Measurements from ENCODE around the gene SGCA.

- TF ChIP-seq, protein P1, sequence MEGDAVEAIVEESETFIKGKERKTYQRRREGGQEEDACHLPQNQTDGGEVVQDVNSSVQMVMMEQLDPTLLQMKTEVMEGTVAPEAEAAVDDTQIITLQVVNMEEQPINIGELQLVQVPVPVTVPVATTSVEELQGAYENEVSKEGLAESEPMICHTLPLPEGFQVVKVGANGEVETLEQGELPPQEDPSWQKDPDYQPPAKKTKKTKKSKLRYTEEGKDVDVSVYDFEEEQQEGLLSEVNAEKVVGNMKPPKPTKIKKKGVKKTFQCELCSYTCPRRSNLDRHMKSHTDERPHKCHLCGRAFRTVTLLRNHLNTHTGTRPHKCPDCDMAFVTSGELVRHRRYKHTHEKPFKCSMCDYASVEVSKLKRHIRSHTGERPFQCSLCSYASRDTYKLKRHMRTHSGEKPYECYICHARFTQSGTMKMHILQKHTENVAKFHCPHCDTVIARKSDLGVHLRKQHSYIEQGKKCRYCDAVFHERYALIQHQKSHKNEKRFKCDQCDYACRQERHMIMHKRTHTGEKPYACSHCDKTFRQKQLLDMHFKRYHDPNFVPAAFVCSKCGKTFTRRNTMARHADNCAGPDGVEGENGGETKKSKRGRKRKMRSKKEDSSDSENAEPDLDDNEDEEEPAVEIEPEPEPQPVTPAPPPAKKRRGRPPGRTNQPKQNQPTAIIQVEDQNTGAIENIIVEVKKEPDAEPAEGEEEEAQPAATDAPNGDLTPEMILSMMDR (IDR thresholded peaks at IDR 0.05; ENCODE audit: control extremely low read depth in 1 of 3, insufficient read depth in 1 of 3, low read depth in 1 of 3, low read length in 3 of 3), result no peak
- no peak for TF ChIP-seq USF2 (IDR thresholded peaks at IDR 0.05; ENCODE audit: low read length)
- TF ChIP-seq POLR2A (IDR thresholded peaks at IDR 0.05; ENCODE audit: control extremely low read depth in 1 of 2, low read depth in 2 of 2, low read length in 2 of 2), result no peak
- TF ChIP-seq EZH2 (IDR thresholded peaks at IDR 0.05; ENCODE audit: low read depth, low read length, severe bottlenecking), result no peak
- no peak for TF ChIP-seq JUN (IDR thresholded peaks at IDR 0.05; ENCODE audit: low read depth, low read length)
- no peak for TF ChIP-seq SUZ12 (IDR thresholded peaks at IDR 0.05; ENCODE audit: low read length)
- no peak for TF ChIP-seq RAD21 (IDR thresholded peaks at IDR 0.05 in 1 of 2, conservative IDR thresholded peaks at IDR 0.05 in 1 of 2; ENCODE audit: low read depth in 2 of 2, low read length in 2 of 2)
- TF ChIP-seq NRF1 (IDR thresholded peaks at IDR 0.05; ENCODE audit: low read depth, low read length), result no peak
- no peak for TF ChIP-seq GABPA (IDR thresholded peaks at IDR 0.05; ENCODE audit: borderline replicate concordance, insufficient read depth, low read length)
- no peak for TF ChIP-seq KDM5A (IDR thresholded peaks at IDR 0.05; ENCODE audit: low read length)
- no peak for TF ChIP-seq ZNF274 (IDR thresholded peaks at IDR 0.05; ENCODE audit: borderline replicate concordance, extremely low read depth, low read length)
Observed at GRCh38 chr17:50165867-50166517, at the start of gene SGCA.
